ENCODE data around the gene PEX14. TPM values are rescaled to one million over a fixed set of nuclear protein-coding genes. Genes with fewer than 3 reads are reported as not detected.

PEX14 gene
- polyA plus RNA-seq, 3 donors, result 2.2 to 8.8 (median 2.7) TPM

DNA sequence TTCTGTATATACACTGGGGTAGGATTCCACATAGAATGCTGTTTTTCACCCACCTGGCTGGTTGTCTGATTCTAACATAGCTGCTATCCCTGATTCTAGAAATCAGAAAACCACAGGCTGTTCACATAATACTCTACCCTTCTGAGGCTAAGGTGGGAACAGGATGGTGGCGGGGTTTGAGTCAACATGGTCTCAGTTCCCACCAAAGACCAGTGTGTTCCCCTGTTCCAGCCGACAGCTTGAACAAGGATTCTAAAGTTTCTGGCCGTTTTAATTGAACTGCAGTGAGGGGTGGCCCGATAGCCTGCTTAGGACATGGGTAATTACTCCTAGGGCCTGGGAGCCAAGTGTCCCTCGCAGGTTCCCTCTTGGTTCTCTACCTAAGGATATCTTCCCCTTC, 38.4 kb downstream of the PEX14 start:
- Histone ChIP-seq H3K27me3 (ENCODE audit: control insufficient read depth in 2 of 2, insufficient read depth in 2 of 2, low read length in 2 of 2) (no peaks in the 10 kb centered on the region), H2AFZ (ENCODE audit: insufficient read depth, low read depth, low read length, poor library complexity, severe bottlenecking) (no peak overlapping the region), H3K9ac (ENCODE audit: insufficient read depth, low read length, poor library complexity, severe bottlenecking) (no peak overlapping the region), H3K36me3 (replicated peaks in 1 of 2; ENCODE audit: control insufficient read depth in 1 of 2, insufficient read depth in 2 of 2, low read length in 2 of 2) (peaks cover 0 to 5% of the 10 kb centered on the region in 2 donors), H3K4me1 (ENCODE audit: control insufficient read depth in 1 of 2, insufficient read depth in 2 of 2, low read length in 2 of 2) (peaks cover 9 to 26% of the 10 kb centered on the region in 2 donors), H3K4me2 (replicated peaks; ENCODE audit: extremely low read depth, low read length, poor library complexity, severe bottlenecking) (no peak overlapping the region), H3K79me2 (ENCODE audit: insufficient read depth, low read length) (peaks cover 61% of the 10 kb centered on the region), H3K4me3 (replicated peaks in 1 of 3; ENCODE audit: low read depth in 2 of 3, low read length in 3 of 3) (no peak overlapping the region), H4K20me1 (ENCODE audit: insufficient read depth, low read length) (peaks cover 88% of the 10 kb centered on the region), H3K9me3 (replicated peaks in 1 of 2; ENCODE audit: control insufficient read depth in 1 of 2, insufficient read depth in 1 of 2, low read length in 2 of 2) (no peaks in the 10 kb centered on the region), H3K27ac (ENCODE audit: low read depth in 1 of 2, low read length in 2 of 2) (no peak overlapping the region)
- Mint-ChIP-seq H3K36me3 (peaks cover 20 to 26% of the 10 kb centered on the region in 2 donors), H3K4me3 (no peak overlapping the region), H3K27ac (peak overlapping the region in 2 of 7 donors; percentile 21 to 46), H3K9me3 (no peaks in the 10 kb centered on the region), H3K4me1 (peaks cover 30% of the 10 kb centered on the region), H3K27me3 (ENCODE audit: low read depth in 3 of 3) (no peaks in the 10 kb centered on the region)
- intact Hi-C loops (cut with micrococcal nuclease), result no loop called here
- DNase-seq, result no peak
- WGBS (ENCODE audit: insufficient coverage), result 93% methylated on average over 3 of the region's 5 CpGs
- TF ChIP-seq, protein P1, sequence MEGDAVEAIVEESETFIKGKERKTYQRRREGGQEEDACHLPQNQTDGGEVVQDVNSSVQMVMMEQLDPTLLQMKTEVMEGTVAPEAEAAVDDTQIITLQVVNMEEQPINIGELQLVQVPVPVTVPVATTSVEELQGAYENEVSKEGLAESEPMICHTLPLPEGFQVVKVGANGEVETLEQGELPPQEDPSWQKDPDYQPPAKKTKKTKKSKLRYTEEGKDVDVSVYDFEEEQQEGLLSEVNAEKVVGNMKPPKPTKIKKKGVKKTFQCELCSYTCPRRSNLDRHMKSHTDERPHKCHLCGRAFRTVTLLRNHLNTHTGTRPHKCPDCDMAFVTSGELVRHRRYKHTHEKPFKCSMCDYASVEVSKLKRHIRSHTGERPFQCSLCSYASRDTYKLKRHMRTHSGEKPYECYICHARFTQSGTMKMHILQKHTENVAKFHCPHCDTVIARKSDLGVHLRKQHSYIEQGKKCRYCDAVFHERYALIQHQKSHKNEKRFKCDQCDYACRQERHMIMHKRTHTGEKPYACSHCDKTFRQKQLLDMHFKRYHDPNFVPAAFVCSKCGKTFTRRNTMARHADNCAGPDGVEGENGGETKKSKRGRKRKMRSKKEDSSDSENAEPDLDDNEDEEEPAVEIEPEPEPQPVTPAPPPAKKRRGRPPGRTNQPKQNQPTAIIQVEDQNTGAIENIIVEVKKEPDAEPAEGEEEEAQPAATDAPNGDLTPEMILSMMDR (IDR thresholded peaks at IDR 0.05), result no peak

- H3K27ac Mint-ChIP-seq, result peak overlapping the region in 1 of 7 donors; percentile 35
- H3K4me1 ChIP-seq (ENCODE audit: control insufficient read depth in 1 of 2, insufficient read depth in 2 of 2, low read length in 2 of 2), result peaks cover 9 to 26% of the 10 kb centered on the region in 2 donors
- H3K9me3 ChIP-seq (replicated peaks in 1 of 2; ENCODE audit: control insufficient read depth in 1 of 2, insufficient read depth in 1 of 2, low read length in 2 of 2), result no peaks in the 10 kb centered on the region
- no peak for DNase-seq
- 82% methylated on average over 6 of the region's 8 CpGs for WGBS (ENCODE audit: insufficient coverage)
- H3K36me3 Mint-ChIP-seq, result peaks cover 23 to 28% of the 10 kb centered on the region in 2 donors
- no peak overlapping the region for H2AFZ ChIP-seq (ENCODE audit: insufficient read depth, low read depth, low read length, poor library complexity, severe bottlenecking)
- H3K4me3 ChIP-seq (replicated peaks in 1 of 3; ENCODE audit: low read depth in 2 of 3, low read length in 3 of 3), result no peak overlapping the region
- peaks cover 0 to 12% of the 10 kb centered on the region in 2 donors for H3K36me3 ChIP-seq (replicated peaks in 1 of 2; ENCODE audit: control insufficient read depth in 1 of 2, insufficient read depth in 2 of 2, low read length in 2 of 2)
- no peaks in the 10 kb centered on the region for H3K27me3 ChIP-seq (ENCODE audit: control insufficient read depth in 2 of 2, insufficient read depth in 2 of 2, low read length in 2 of 2)
- peaks cover 30% of the 10 kb centered on the region for H3K4me1 Mint-ChIP-seq
- TF ChIP-seq, protein P1 (IDR thresholded peaks at IDR 0.05), result no peak
- no peaks in the 10 kb centered on the region for H3K9me3 Mint-ChIP-seq
- H3K9ac ChIP-seq (ENCODE audit: insufficient read depth, low read length, poor library complexity, severe bottlenecking), result no peak overlapping the region
- no peak overlapping the region for H3K27ac ChIP-seq (ENCODE audit: low read depth in 1 of 2, low read length in 2 of 2)
- peaks cover 66% of the 10 kb centered on the region for H3K79me2 ChIP-seq (ENCODE audit: insufficient read depth, low read length)
- intact Hi-C loops (cut with micrococcal nuclease), result no loop called here
- H3K4me2 ChIP-seq (replicated peaks; ENCODE audit: extremely low read depth, low read length, poor library complexity, severe bottlenecking), result no peak overlapping the region
- no peaks in the 10 kb centered on the region for H3K27me3 Mint-ChIP-seq (ENCODE audit: low read depth in 3 of 3)
- no peak overlapping the region for H3K4me3 Mint-ChIP-seq
- peaks cover 91% of the 10 kb centered on the region for H4K20me1 ChIP-seq (ENCODE audit: insufficient read depth, low read length)
These were observed 39.9 kb downstream of the PEX14 start for GRCh38 chr1:10514490-10515235.

Measured in CD14-positive monocyte (primary cell).